GM06990 (cell line): ENCODE measurements around the gene GRIA4.

Source experiments
- DNase-seq: peaks from one replicate; pipeline ENCODE4 v3.0.0-alpha.2; 2011; ENCODE audit not compliant: insufficient read length; ENCODE audit errors: extremely low read depth
- H3K27me3 ChIP-seq: replicated peaks from 2 replicates; pipeline ENCODE4 v1.6.0; 2011; ENCODE audit warnings: low read length; ENCODE audit not compliant: control insufficient read depth, insufficient read depth
- H3K36me3 ChIP-seq: 2 replicates; pipeline ENCODE4 v1.5.1; 2011; ENCODE audit warnings: low read length; ENCODE audit not compliant: control insufficient read depth, insufficient read depth
- H3K4me3 ChIP-seq: replicated peaks from 2 replicates; pipeline ENCODE4 v1.5.1; 2011; ENCODE audit warnings: low read depth, mild to moderate bottlenecking, control low read depth, low read length
- CTCF ChIP-seq: IDR thresholded peaks from 2 replicates; pipeline ENCODE4 v1.5.1; 2011; ENCODE audit warnings: low read length, control low read depth, mild to moderate bottlenecking, inconsistent platforms; ENCODE audit not compliant: insufficient read depth, poor library complexity, severe bottlenecking

Gene GRIA4

GRCh38 chr11:105693075-105693759, 83.3 kb downstream of the GRIA4 start:
- no peak for DNase-seq
- Histone ChIP-seq H3K36me3 (no peaks in the 10 kb centered on the region), H3K27me3 (no peaks in the 10 kb centered on the region; the same call in 1 of the 2 replicates), H3K4me3 (no peak overlapping the region)
- TF ChIP-seq CTCF = no peak

- no peaks in the 10 kb centered on the region for H3K36me3 ChIP-seq
- no peak for TF ChIP-seq CTCF
- H3K27me3 ChIP-seq = no peaks in the 10 kb centered on the region; the same call in 1 of the 2 replicates
- H3K4me3 ChIP-seq = no peak overlapping the region
- DNase-seq = no peak
Observed at GRCh38 chr11:105696000-105696399, 86.1 kb downstream of the GRIA4 start.

GRCh38 chr11:105697291-105697690, 87.4 kb downstream of the GRIA4 start:
- Histone ChIP-seq H3K27me3 (no peaks in the 10 kb centered on the region; the same call in 1 of the 2 replicates), H3K4me3 (no peak overlapping the region), H3K36me3 (no peaks in the 10 kb centered on the region)
- no peak for TF ChIP-seq CTCF
- DNase-seq = no peak

GRCh38 chr11:105699203-105699602, 89.3 kb downstream of the GRIA4 start:
- no peak overlapping the region for H3K4me3 ChIP-seq
- no peaks in the 10 kb centered on the region for H3K36me3 ChIP-seq
- no peak for DNase-seq
- no peak for TF ChIP-seq CTCF
- H3K27me3 ChIP-seq = no peaks in the 10 kb centered on the region; the same call in 1 of the 2 replicates

- no peak for TF ChIP-seq CTCF
- H3K27me3 ChIP-seq = no peaks in the 10 kb centered on the region
- no peak for DNase-seq
- H3K36me3 ChIP-seq = no peaks in the 10 kb centered on the region
- no peak overlapping the region for H3K4me3 ChIP-seq
Observed at GRCh38 chr11:105700271-105700670, 90.4 kb downstream of the GRIA4 start.

GRCh38 chr11:105701098-105701497, 91.2 kb downstream of the GRIA4 start:
- no peak for DNase-seq
- H3K27me3 ChIP-seq = no peaks in the 10 kb centered on the region

More at GRCh38 chr11:105701098-105701497, 91.2 kb downstream of the GRIA4 start:
- H3K4me3 ChIP-seq = no peak overlapping the region
- H3K36me3 ChIP-seq = no peaks in the 10 kb centered on the region
- no peak for TF ChIP-seq CTCF
